GM12801 (cell line): ENCODE data around the gene FLNA.

Experiments used
- CTCF ChIP-seq: IDR thresholded peaks from one replicate; pipeline ENCODE4 v1.5.1; 2011; ENCODE audit warnings: control low read depth; ENCODE audit not compliant: insufficient read length; ENCODE audit errors: extremely low read depth

FLNA gene

GRCh38 chrX:154359362-154360154, 14.9 kb downstream of the FLNA start:
- TF ChIP-seq CTCF: no peak

- TF ChIP-seq CTCF: no peak
Measured at GRCh38 chrX:154358829-154359228, 15.6 kb downstream of the FLNA start.

- no peak for TF ChIP-seq CTCF
Measured at GRCh38 chrX:154358011-154358410, 16.4 kb downstream of the FLNA start.

- TF ChIP-seq CTCF: no peak
Measured at GRCh38 chrX:154357205-154357604, 17.2 kb downstream of the FLNA start.

- no peak for TF ChIP-seq CTCF
Measured at GRCh38 chrX:154356596-154356995, 17.8 kb downstream of the FLNA start.

- TF ChIP-seq CTCF: no peak
Measured at GRCh38 chrX:154355776-154356140, 18.7 kb downstream of the FLNA start.

- no peak for TF ChIP-seq CTCF
Measured at GRCh38 chrX:154355094-154355775, 19.2 kb downstream of the FLNA start.
